HEK293 (cell line): ENCODE data around the gene SMAD7.

Experiments used
- KLF1 ChIP-seq: fragments of 450-650 bp; formaldehyde crosslinking; IDR thresholded peaks from 2 replicates; pipeline ENCODE4 v1.5.1; 2016; ENCODE audit warnings: missing biosample characterization, missing genetic modification characterization
- SETDB1 ChIP-seq: IDR thresholded peaks from one replicate; pipeline ENCODE4 v1.6.1; 2017; ENCODE audit warnings: mild to moderate bottlenecking, low read length, moderate library complexity, mixed read lengths; ENCODE audit not compliant: insufficient read length
- SP7 ChIP-seq: fragments of 450-650 bp; formaldehyde crosslinking; IDR thresholded peaks from 2 replicates; pipeline ENCODE4 v1.5.1; 2016; ENCODE audit warnings: missing biosample characterization, missing genetic modification characterization
- WT1 ChIP-seq: fragments of 450-650 bp; formaldehyde crosslinking; IDR thresholded peaks from 2 replicates; pipeline ENCODE4 v1.5.1; 2016; ENCODE audit warnings: missing biosample characterization, missing genetic modification characterization
- ZFP41 ChIP-seq: fragments of 450-650 bp; formaldehyde crosslinking; IDR thresholded peaks from 2 replicates; pipeline ENCODE4 v1.5.1; 2016; ENCODE audit warnings: missing biosample characterization, missing genetic modification characterization, borderline replicate concordance
- ZNF10 ChIP-seq: fragments of 450-650 bp; formaldehyde crosslinking; IDR thresholded peaks from 2 replicates; pipeline ENCODE4 v1.5.1; 2017; ENCODE audit warnings: missing biosample characterization, missing genetic modification characterization
- ZNF19 ChIP-seq: fragments of 450-650 bp; formaldehyde crosslinking; IDR thresholded peaks from 2 replicates; pipeline ENCODE4; 2016; ENCODE audit warnings: missing biosample characterization, missing genetic modification characterization, low read depth
- ZNF223 ChIP-seq: fragments of 450-650 bp; formaldehyde crosslinking; IDR thresholded peaks from 2 replicates; pipeline ENCODE4 v1.5.1; 2016; ENCODE audit warnings: missing biosample characterization, missing genetic modification characterization
- ZNF335 ChIP-seq: fragments of 450-650 bp; formaldehyde crosslinking; conservative IDR thresholded peaks from 2 replicates; pipeline ENCODE4 v1.5.1; 2016; ENCODE audit warnings: missing biosample characterization, missing genetic modification characterization
- ZNF354C ChIP-seq: fragments of 450-650 bp; formaldehyde crosslinking; IDR thresholded peaks from 2 replicates; pipeline ENCODE4 v1.5.1; 2016; ENCODE audit warnings: missing biosample characterization, missing genetic modification characterization, low read depth, borderline replicate concordance
- ZNF416 ChIP-seq: fragments of 450-650 bp; formaldehyde crosslinking; IDR thresholded peaks from 2 replicates; pipeline ENCODE4 v1.5.1; 2016; ENCODE audit warnings: missing biosample characterization, missing genetic modification characterization
- ZNF423 ChIP-seq: fragments of 450-650 bp; formaldehyde crosslinking; IDR thresholded peaks from 2 replicates; pipeline ENCODE4 v1.5.1; 2016; ENCODE audit warnings: missing biosample characterization, missing genetic modification characterization
- ZNF433 ChIP-seq: fragments of 450-650 bp; formaldehyde crosslinking; IDR thresholded peaks from 2 replicates; pipeline ENCODE4 v1.5.1; 2016; ENCODE audit warnings: missing biosample characterization, missing genetic modification characterization, low read depth
- ZNF501 ChIP-seq: fragments of 450-650 bp; formaldehyde crosslinking; IDR thresholded peaks from 2 replicates; pipeline ENCODE4 v1.5.1; 2016; ENCODE audit warnings: missing biosample characterization, missing genetic modification characterization
- ZNF600 ChIP-seq: fragments of 450-650 bp; formaldehyde crosslinking; IDR thresholded peaks from 2 replicates; pipeline ENCODE4 v1.5.1; 2016; ENCODE audit warnings: missing biosample characterization, missing genetic modification characterization
- ZNF792 ChIP-seq: fragments of 450-650 bp; formaldehyde crosslinking; IDR thresholded peaks from 2 replicates; pipeline ENCODE4 v1.5.1; 2016; ENCODE audit warnings: missing biosample characterization, missing genetic modification characterization
- TF ChIP-seq, protein P1 (sequence below): fragments of 450-650 bp; formaldehyde crosslinking; IDR thresholded peaks from 2 replicates; pipeline ENCODE4 v1.5.1; 2016; ENCODE audit warnings: missing biosample characterization, missing genetic modification characterization
- TF ChIP-seq, protein P2 (sequence below): fragments of 450-650 bp; formaldehyde crosslinking; IDR thresholded peaks from 2 replicates; pipeline ENCODE4 v1.5.1; 2016; ENCODE audit warnings: missing biosample characterization, missing genetic modification characterization
- TF ChIP-seq, protein P3 (sequence below): fragments of 450-650 bp; formaldehyde crosslinking; IDR thresholded peaks from 2 replicates; pipeline ENCODE4 v1.5.1; 2017; ENCODE audit warnings: missing biosample characterization, missing genetic modification characterization
- TF ChIP-seq, protein P4 (sequence below): sonication (generic); formaldehyde crosslinking; IDR thresholded peaks from 2 replicates; pipeline ENCODE4 v1.8.1; 2022; ENCODE audit warnings: mild to moderate bottlenecking, moderate library complexity, missing genetic modification reagents
- TF ChIP-seq, protein P5 (sequence below): fragments of 450-650 bp; formaldehyde crosslinking; IDR thresholded peaks from 2 replicates; pipeline ENCODE4 v1.5.1; 2016; ENCODE audit warnings: missing biosample characterization, missing genetic modification characterization, borderline replicate concordance
- TF ChIP-seq, protein P6 (sequence below): fragments of 450-650 bp; formaldehyde crosslinking; optimal IDR thresholded peaks from 2 replicates; pipeline ENCODE3; 2016; ENCODE audit warnings: missing biosample characterization, mild to moderate bottlenecking, missing genetic modification characterization
- TF ChIP-seq, protein P7 (sequence below): fragments of 450-650 bp; formaldehyde crosslinking; IDR thresholded peaks from 2 replicates; pipeline ENCODE4 v1.5.1; 2016; ENCODE audit warnings: missing biosample characterization, missing genetic modification characterization
- TF ChIP-seq, protein P8 (sequence below): fragments of 450-650 bp; formaldehyde crosslinking; IDR thresholded peaks from 2 replicates; pipeline ENCODE4 v1.5.1; 2017; ENCODE audit warnings: missing biosample characterization, missing genetic modification characterization

SMAD7 gene

DNA sequence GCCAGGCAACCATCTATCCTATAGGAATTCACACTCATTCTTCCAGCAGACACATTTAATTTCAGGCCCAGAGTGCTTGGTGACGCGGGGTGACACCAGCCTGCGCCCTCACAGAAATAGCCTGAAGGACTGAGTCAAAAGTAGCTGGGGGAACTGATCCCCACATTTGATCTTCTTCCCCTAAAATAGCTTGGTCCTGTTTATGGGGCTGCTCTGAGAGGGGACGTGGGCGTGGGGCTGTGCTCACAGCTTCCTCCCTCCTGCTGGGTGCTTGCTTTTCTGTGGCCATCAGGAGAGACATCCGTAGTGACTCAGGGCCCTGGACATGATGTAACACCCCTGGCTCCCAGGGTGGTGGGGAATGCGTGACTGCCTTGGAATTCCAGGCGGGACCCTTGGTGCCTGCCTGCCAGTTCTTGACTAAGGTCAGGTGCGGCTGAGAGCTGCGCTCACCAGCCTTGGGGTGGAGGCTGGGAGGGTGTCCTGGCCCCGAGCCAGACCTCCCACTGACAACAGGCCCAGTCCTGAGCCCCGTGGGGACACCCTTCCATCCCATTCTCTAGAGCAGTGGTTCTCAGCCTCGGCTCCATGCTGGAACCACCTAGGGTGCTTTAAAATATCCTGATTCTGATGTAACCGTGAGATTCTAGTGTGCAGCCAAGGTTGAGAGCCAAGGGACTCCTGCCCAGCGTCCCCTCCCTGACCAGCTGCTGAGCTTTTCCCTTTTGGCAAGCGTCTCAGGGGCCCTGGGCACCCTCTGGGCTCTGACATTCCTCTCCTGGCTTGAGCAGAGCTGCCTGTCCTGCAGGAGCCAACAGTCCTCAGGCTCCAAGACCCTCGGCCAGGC is 47.4 kb upstream of the SMAD7 start (continued):
- TF ChIP-seq, protein P1, sequence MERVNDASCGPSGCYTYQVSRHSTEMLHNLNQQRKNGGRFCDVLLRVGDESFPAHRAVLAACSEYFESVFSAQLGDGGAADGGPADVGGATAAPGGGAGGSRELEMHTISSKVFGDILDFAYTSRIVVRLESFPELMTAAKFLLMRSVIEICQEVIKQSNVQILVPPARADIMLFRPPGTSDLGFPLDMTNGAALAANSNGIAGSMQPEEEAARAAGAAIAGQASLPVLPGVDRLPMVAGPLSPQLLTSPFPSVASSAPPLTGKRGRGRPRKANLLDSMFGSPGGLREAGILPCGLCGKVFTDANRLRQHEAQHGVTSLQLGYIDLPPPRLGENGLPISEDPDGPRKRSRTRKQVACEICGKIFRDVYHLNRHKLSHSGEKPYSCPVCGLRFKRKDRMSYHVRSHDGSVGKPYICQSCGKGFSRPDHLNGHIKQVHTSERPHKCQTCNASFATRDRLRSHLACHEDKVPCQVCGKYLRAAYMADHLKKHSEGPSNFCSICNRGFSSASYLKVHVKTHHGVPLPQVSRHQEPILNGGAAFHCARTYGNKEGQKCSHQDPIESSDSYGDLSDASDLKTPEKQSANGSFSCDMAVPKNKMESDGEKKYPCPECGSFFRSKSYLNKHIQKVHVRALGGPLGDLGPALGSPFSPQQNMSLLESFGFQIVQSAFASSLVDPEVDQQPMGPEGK: peak; percentile 97
- TF ChIP-seq ZFP41 (tag by site-specific recombination) (no peak), ZNF10 (tag by site-specific recombination) (0 out of 2 replicates have a peak, but pooled peaks have one; percentile 45), ZNF433 (no peak), ZNF600 (tag by site-specific recombination) (peak; percentile 95), ZNF416 (no peak), ZNF223 (tag by site-specific recombination) (0 out of 2 replicates have a peak, but pooled peaks have one; percentile 18), KLF1 (tag by site-specific recombination) (peak; percentile 94), ZNF792 (peak; percentile 48; the same call in 1 of the 2 replicates), ZNF423 (peak; percentile 90), SP7 (tag by site-specific recombination) (peak; percentile 99), WT1 (tag by site-specific recombination) (peak; percentile 73), ZNF335 (tag by site-specific recombination) (peak; percentile 98), ZNF354C (tag by site-specific recombination) (no peak), ZNF19 (tag by site-specific recombination) (no peak), ZNF501 (tag by site-specific recombination) (peak; percentile 67; the same call in 1 of the 2 replicates), SETDB1 (no peak)
- TF ChIP-seq, protein P2, sequence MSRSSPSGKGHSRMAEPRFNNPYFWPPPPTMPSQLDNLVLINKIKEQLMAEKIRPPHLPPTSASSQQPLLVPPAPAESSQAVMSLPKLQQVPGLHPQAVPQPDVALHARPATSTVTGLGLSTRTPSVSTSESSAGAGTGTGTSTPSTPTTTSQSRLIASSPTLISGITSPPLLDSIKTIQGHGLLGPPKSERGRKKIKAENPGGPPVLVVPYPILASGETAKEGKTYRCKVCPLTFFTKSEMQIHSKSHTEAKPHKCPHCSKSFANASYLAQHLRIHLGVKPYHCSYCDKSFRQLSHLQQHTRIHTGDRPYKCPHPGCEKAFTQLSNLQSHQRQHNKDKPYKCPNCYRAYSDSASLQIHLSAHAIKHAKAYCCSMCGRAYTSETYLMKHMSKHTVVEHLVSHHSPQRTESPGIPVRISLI: no peak
- TF ChIP-seq, protein P3, sequence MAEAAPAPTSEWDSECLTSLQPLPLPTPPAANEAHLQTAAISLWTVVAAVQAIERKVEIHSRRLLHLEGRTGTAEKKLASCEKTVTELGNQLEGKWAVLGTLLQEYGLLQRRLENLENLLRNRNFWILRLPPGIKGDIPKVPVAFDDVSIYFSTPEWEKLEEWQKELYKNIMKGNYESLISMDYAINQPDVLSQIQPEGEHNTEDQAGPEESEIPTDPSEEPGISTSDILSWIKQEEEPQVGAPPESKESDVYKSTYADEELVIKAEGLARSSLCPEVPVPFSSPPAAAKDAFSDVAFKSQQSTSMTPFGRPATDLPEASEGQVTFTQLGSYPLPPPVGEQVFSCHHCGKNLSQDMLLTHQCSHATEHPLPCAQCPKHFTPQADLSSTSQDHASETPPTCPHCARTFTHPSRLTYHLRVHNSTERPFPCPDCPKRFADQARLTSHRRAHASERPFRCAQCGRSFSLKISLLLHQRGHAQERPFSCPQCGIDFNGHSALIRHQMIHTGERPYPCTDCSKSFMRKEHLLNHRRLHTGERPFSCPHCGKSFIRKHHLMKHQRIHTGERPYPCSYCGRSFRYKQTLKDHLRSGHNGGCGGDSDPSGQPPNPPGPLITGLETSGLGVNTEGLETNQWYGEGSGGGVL: peak; percentile 73; the same call in 1 of the 2 replicates
- TF ChIP-seq, protein P4, sequence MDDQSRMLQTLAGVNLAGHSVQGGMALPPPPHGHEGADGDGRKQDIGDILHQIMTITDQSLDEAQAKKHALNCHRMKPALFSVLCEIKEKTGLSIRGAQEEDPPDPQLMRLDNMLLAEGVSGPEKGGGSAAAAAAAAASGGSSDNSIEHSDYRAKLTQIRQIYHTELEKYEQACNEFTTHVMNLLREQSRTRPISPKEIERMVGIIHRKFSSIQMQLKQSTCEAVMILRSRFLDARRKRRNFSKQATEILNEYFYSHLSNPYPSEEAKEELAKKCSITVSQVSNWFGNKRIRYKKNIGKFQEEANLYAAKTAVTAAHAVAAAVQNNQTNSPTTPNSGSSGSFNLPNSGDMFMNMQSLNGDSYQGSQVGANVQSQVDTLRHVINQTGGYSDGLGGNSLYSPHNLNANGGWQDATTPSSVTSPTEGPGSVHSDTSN (CRISPR knock-in tag): 0 out of 2 replicates have a peak, but pooled peaks have one; percentile 23
- TF ChIP-seq, protein P5, sequence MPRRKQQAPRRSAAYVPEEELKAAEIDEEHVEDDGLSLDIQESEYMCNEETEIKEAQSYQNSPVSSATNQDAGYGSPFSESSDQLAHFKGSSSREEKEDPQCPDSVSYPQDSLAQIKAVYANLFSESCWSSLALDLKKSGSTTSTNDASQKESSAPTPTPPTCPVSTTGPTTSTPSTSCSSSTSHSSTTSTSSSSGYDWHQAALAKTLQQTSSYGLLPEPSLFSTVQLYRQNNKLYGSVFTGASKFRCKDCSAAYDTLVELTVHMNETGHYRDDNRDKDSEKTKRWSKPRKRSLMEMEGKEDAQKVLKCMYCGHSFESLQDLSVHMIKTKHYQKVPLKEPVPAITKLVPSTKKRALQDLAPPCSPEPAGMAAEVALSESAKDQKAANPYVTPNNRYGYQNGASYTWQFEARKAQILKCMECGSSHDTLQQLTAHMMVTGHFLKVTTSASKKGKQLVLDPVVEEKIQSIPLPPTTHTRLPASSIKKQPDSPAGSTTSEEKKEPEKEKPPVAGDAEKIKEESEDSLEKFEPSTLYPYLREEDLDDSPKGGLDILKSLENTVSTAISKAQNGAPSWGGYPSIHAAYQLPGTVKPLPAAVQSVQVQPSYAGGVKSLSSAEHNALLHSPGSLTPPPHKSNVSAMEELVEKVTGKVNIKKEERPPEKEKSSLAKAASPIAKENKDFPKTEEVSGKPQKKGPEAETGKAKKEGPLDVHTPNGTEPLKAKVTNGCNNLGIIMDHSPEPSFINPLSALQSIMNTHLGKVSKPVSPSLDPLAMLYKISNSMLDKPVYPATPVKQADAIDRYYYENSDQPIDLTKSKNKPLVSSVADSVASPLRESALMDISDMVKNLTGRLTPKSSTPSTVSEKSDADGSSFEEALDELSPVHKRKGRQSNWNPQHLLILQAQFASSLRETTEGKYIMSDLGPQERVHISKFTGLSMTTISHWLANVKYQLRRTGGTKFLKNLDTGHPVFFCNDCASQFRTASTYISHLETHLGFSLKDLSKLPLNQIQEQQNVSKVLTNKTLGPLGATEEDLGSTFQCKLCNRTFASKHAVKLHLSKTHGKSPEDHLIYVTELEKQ: peak; percentile 95
- TF ChIP-seq, protein P6, sequence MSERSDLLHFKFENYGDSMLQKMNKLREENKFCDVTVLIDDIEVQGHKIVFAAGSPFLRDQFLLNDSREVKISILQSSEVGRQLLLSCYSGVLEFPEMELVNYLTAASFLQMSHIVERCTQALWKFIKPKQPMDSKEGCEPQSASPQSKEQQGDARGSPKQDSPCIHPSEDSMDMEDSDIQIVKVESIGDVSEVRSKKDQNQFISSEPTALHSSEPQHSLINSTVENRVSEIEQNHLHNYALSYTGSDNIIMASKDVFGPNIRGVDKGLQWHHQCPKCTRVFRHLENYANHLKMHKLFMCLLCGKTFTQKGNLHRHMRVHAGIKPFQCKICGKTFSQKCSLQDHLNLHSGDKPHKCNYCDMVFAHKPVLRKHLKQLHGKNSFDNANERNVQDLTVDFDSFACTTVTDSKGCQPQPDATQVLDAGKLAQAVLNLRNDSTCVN: peak; percentile 31
- TF ChIP-seq, protein P7, sequence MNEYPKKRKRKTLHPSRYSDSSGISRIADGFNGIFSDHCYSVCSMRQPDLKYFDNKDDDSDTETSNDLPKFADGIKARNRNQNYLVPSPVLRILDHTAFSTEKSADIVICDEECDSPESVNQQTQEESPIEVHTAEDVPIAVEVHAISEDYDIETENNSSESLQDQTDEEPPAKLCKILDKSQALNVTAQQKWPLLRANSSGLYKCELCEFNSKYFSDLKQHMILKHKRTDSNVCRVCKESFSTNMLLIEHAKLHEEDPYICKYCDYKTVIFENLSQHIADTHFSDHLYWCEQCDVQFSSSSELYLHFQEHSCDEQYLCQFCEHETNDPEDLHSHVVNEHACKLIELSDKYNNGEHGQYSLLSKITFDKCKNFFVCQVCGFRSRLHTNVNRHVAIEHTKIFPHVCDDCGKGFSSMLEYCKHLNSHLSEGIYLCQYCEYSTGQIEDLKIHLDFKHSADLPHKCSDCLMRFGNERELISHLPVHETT (tag by site-specific recombination): peak; percentile 83; the same call in 1 of the 2 replicates
- TF ChIP-seq, protein P8, sequence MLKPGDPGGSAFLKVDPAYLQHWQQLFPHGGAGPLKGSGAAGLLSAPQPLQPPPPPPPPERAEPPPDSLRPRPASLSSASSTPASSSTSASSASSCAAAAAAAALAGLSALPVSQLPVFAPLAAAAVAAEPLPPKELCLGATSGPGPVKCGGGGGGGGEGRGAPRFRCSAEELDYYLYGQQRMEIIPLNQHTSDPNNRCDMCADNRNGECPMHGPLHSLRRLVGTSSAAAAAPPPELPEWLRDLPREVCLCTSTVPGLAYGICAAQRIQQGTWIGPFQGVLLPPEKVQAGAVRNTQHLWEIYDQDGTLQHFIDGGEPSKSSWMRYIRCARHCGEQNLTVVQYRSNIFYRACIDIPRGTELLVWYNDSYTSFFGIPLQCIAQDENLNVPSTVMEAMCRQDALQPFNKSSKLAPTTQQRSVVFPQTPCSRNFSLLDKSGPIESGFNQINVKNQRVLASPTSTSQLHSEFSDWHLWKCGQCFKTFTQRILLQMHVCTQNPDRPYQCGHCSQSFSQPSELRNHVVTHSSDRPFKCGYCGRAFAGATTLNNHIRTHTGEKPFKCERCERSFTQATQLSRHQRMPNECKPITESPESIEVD (tag by site-specific recombination): no peak
